ENCODE data around the gene YAF2. TPM values are rescaled to one million over a fixed set of nuclear protein-coding genes. Genes with fewer than 3 reads are reported as not detected.
A peak's percentile ranks its signal among the peaks of the same experiment; 100 is the strongest.
"Not testable (repeated sequence)": the region's sequence is repeated elsewhere in the genome, so short reads cannot be mapped to it uniquely, and the experiment has no call there.

YAF2 gene
- total RNA-seq, 1 experiment from 2014 or later = 17.7 TPM

- DNase-seq (ENCODE audit: extremely low read depth, low read depth) = no peak
Observed at GRCh38 chr12:42201063-42201462, 37.0 kb downstream of the YAF2 start.

- DNase-seq (ENCODE audit: extremely low read depth, low read depth) = no peak
Observed at GRCh38 chr12:42199007-42199406, 39.0 kb downstream of the YAF2 start.

- DNase-seq (ENCODE audit: extremely low read depth, low read depth) = no peak
Observed at GRCh38 chr12:42196723-42197603, 41.1 kb downstream of the YAF2 start.

DNA sequence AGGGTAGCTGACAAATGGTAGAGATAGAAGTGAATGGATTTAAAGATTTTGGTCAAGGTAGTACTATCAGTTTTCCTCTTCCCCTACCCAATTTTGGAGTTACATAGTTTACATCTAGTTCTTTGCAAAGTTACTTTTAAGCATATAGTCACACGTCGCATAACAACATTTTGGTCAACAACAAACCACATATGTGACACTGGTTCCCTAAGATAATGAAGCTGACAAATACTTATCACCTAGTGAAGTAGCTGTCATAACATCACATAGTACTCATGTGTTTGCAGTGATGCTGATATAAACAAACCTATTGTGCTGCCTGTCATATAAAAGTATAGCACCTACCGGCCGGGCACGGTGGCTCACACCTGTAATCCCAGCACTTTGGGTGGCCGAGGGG lies 45.4 kb downstream of the YAF2 start:
- DNase-seq (ENCODE audit: extremely low read depth, low read depth) = no peak

GRCh38 chr12:42192258-42192657 lies 45.8 kb downstream of the YAF2 start:
- DNase-seq (ENCODE audit: extremely low read depth, low read depth) = no peak

- no peak for DNase-seq (ENCODE audit: extremely low read depth, low read depth)
Observed at GRCh38 chr12:42190376-42190775, 47.7 kb downstream of the YAF2 start.

DNA sequence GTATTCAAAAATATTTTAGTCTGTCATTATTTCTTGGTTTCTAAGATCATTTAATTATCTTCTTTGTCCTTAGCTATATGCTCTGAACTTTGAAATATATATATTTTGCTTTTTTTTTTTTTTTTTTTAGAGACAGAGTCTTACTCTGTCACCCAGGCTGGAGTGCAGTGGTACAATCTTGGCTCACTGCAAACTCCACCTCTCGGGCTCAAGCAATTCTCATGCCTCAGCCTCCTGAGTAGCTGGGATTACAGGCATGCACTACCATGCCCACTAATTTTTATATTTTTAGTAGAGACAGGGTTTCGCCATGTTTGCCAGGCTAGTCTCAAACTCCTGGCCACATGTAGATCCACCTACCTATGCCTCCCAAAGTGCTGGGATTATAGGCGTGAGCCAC lies 49.8 kb downstream of the YAF2 start:
- DNase-seq (ENCODE audit: extremely low read depth, low read depth) = not testable (repeated sequence)

GRCh38 chr12:42187799-42188198 lies 50.2 kb downstream of the YAF2 start:
- no peak for DNase-seq (ENCODE audit: extremely low read depth, low read depth)

DNA sequence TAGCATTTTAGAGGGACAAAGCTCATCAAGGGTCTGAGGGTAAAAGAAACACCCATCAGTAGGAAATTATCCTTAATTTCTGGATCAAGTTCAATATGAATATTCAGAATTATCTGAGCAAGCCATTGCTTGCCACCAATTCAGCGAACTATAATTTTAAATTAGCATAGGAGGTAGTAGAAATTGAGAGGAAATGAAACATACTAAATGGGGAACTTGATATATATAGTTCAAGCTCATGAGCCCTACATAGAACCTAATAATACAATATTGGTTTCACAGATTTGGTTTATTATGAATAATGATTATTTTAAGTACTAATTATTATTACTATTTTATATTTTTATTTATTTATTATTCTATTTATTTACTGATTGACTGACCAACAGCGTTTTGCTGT lies 51.3 kb downstream of the YAF2 start:
- DNase-seq (ENCODE audit: extremely low read depth, low read depth) = no peak

DNA sequence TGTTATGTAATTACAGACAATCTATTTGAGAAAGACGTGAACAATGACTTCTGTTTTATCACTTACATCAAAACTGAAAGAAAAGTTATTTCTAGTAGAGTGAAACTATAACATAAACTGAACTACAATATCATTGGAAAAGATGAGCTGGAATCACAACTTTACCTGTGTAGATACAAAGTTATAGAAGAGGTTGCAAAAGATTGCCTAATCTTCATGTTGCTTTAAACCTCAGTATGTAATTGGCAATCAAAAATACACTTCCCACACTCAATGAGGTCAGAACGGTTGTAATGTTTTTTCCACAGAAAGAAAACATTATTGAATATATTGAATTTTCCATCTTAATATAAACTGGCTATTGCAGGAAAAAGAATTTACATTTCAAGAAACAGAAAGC lies 55.7 kb downstream of the YAF2 start:
- DNase-seq (ENCODE audit: extremely low read depth, low read depth) = no peak

DNA sequence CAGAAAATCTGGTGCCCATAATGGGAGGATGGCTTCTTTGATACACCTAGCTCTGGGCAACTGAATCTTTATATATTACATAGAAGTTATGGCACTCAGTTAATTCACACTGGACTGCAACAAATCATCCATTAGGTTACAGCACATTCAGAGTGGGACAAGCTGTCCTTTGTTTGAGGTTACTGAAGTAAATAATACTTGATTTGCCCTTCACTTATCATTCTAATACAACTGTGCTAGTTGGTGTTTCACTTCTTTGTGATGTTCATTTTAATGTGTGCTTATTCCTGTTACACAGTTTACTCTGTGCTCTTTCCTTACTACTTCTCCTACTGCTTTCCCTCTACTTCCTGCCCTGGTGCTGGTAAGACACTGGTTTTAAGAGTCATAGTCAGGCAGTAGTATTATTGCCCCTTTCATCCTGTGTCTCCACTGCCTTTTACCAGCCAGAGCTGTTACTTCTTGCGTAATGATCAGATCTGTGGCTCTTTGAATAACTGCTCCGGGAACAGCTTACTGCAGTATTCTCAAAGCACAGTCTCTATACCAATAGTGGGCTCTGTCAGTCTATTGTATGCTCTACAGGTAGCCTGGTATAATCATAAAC lies 57.0 kb downstream of the YAF2 start:
- DNase-seq (ENCODE audit: extremely low read depth, low read depth) = peak; percentile 3

GRCh38 chr12:42178101-42178500 lies 59.9 kb downstream of the YAF2 start:
- no peak for DNase-seq (ENCODE audit: extremely low read depth, low read depth)

GRCh38 chr12:42174978-42175377 lies 63.1 kb downstream of the YAF2 start:
- DNase-seq (ENCODE audit: extremely low read depth, low read depth) = no peak

DNA sequence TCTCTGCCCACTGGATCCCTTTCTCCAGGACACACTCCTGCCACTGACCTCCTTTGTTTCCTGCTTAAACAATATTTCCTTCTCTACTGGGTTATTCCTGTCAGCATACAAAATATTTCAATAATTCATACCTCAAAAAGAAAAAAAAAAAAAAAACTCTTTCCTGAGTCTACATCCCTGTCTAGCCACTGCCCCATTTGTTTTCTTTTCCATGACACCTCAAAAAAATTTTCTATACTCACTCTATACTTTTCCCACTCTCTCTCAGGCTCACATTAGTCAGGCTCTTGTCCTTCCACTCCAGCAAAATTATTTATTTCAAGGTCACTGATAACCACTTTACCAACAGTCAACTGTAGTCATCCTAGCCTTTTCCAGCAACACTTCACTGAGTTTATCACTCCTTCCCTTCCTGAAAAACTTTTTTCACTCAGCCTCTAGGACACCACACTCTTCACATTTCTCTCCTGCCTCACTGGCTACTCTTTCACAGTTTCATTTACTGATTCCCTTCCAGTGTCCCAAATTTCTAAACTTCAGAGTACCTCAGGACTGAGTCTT lies 64.0 kb downstream of the YAF2 start:
- DNase-seq (ENCODE audit: extremely low read depth, low read depth) = no peak

DNA sequence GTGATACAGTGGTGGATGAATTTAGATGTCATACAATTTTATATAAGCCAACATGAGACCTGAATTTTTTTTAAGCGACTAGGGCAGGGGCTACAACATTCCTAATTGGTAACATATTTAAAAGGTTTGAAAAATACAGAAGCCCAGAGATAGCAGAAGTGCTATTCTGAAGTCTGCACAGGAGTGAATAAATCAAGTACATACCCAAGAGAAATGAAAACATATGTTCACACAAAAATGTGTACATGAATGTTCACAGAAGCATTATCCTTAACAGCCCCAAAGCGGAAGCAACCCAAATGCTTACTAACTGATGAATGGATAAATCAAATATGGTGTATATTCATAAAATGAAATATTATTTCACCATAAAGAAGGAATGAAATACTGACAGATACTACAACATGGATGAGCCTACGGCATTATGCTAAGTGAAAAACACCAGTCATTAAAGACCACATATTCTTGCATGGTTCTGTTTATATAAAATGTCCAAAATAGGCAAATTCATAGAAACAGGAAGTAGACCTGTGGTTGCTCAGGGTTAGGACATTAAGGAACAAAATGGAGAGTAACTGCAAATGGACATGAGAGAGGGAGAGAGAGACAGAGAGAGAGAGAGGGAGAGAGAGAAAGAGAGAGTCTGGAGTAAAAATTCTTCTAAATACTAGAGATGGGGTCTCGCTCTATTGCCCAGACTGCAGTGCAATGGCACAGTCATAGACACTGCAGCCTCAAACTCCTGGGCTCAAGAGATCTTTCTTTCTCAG lies 65.4 kb downstream of the YAF2 start:
- DNase-seq (ENCODE audit: extremely low read depth, low read depth) = no peak

DNA sequence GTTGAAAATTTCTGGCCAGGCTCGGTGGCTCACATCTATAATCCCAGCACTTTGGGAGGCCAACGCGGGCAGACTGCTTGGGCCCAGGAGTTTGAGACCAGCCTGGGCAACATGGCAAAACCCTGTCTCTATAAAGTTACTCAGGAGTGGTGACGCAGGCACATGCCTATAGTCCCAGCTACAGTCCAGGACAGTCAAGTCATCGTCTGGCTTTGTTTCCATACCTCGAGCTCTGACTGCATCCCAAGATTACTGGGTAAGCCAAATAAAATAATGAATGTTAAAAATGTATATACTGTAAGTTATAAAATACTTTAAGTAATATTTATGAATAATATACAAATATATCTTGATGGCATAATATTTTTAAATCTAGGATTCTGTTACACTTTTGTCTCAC lies 70.3 kb downstream of the YAF2 start:
- DNase-seq (ENCODE audit: extremely low read depth, low read depth) = no peak

- no peak for DNase-seq (ENCODE audit: extremely low read depth, low read depth)
Observed at GRCh38 chr12:42166501-42166900, 71.5 kb downstream of the YAF2 start.

GRCh38 chr12:42163913-42164312 lies 74.1 kb downstream of the YAF2 start:
- DNase-seq (ENCODE audit: extremely low read depth, low read depth) = no peak

DNA sequence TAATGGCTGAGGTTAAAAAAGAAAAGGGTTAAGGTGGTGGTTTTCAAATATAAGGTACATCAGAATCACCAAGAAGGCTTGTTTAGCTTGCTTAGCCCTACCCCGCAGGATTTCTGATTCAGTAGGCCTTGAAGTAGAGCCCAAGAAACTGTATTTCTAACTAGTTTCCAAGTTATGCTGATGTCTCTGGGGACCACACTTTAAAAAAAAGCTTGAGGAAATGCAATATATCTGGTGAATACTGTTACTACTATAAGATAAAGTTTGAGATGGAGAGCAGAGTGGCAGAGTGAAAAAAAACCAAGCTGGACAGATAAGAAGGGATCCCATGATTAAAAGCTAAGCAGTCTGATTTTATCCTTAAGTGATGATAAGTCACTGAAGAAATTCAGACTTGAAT lies 75.1 kb downstream of the YAF2 start:
- DNase-seq (ENCODE audit: extremely low read depth, low read depth) = no peak

- no peak for DNase-seq (ENCODE audit: extremely low read depth, low read depth)
Observed at GRCh38 chr12:42162193-42162592, 75.9 kb downstream of the YAF2 start.

DNA sequence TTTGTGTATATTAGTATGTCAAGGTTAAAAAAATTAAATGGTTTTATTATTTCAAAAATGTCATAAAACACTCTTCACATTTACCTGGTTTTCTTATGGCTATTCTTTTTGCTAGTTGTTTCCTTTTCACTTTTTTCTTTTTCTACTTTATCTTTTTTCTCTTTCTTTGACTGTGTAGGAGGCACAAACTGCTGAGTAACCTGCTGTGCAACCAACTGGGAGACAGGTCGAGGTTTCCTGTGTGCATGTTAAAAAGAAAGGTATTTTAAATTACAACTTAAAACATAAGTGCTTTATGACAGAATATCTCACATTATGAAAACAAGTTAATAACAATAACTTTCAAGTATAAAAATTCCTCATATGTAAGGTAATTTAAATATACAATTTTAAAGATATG lies 76.5 kb downstream of the YAF2 start:
- DNase-seq (ENCODE audit: extremely low read depth, low read depth) = no peak
